Cardiac muscle cell (in vitro differentiated cells and primary cell): ENCODE results near the gene PRR5. TPM values are rescaled to one million over a fixed set of nuclear protein-coding genes. Genes with fewer than 3 reads are reported as not detected.
A peak's percentile ranks its signal among the peaks of the same experiment; 100 is the strongest.
"Not testable (repeated sequence)": the region's sequence is repeated elsewhere in the genome, so short reads cannot be mapped to it uniquely, and the experiment has no call there.

Experiments used
- DNase-seq, 2 donors: peaks; one replicate each; pipeline versions ENCODE4 v3.0.0 to v3.0.0-alpha.2; 2010 to 2017; ENCODE audit warnings: low read depth in 1 of 2, low spot score in 1 of 2
- H3K27ac ChIP-seq: fragments of 200-600 bp; sonication (generic); 2 replicates; pipeline ENCODE4 v1.5.1; 2016
- H3K27me3 ChIP-seq: fragments of 200-600 bp; sonication (generic); 2 replicates; pipeline ENCODE4 v1.6.0; 2016; ENCODE audit warnings: control low read depth
- H3K36me3 ChIP-seq: fragments of 200-600 bp; sonication (generic); 2 replicates; pipeline ENCODE4 v1.5.1; 2016; ENCODE audit warnings: control low read depth
- H3K4me1 ChIP-seq: fragments of 200-600 bp; sonication (generic); 2 replicates; pipeline ENCODE4 v1.8.1; 2017; ENCODE audit warnings: low read depth, mild to moderate bottlenecking, mixed run types
- H3K4me3 ChIP-seq: fragments of 200-600 bp; sonication (generic); 2 replicates; pipeline ENCODE4 v1.5.1; 2016; ENCODE audit warnings: mild to moderate bottlenecking
- H3K9me3 ChIP-seq: fragments of 200-600 bp; sonication (generic); 2 replicates; pipeline ENCODE4 v1.5.1; 2017; ENCODE audit warnings: low read depth, mild to moderate bottlenecking, control low read depth
- CTCF ChIP-seq: IDR thresholded peaks from 2 replicates; pipeline ENCODE4 v1.5.1; 2012; ENCODE audit warnings: low read depth, mild to moderate bottlenecking, low read length
- polyA plus RNA-seq: library from polyadenylated mRNA; unstranded; fragments of >200 nt; fragmentation: Nextera tagmentation; extraction: Ambion mirVana; gene quantifications from 2 replicates; pipeline ENCODE4 v1.2.1, GENCODE V29; 2016
- total RNA-seq: library from RNA; depleted of rRNA; stranded (reverse); fragments of >200 nt; gene quantifications from 2 replicates; pipeline ENCODE4 v1.2.3, GENCODE V29; 2016

The PRR5 gene
- total RNA-seq (32.1 and 41.7 TPM in 2 replicates), polyA plus RNA-seq (36.5 and 44.3 TPM in 2 replicates)

DNA sequence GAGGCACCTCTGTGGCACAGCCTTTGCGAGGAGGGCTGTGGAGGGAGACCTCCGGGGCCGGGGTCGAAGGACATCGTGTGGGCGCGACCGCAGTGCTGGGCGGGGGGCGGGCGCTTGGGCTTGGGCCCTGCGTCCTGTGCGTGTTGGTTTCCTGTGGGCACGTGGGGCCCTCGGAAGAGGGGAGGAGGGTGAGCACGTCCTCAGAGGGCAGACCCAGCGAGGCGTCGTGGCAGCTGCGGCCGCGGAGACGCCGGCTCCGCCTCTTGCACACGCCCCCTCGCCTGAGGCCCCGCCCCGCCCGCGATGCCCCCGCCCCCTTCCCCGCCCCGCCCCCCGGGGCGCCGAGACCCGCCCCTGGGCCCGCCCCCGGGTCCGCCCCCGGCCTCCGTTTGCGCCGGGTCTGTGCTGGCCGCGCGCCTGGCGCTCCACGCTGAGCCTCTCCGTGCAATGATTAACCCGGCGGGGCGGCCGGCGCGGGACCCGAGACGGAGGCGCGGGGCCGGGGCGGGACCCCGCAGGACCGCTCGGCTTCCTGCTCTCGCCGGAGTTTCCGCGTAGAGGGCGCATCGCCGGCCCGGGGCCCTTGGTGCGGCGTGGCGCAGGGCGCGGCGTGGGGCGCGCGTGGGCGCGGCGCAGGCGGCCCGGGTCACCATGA is at the start of gene PRR5:
PRR5 (plus strand) TSS at position 381 of the 655 bp plus-strand sequence; CDS start at position 652, 271 bp downstream.
- H3K9me3 ChIP-seq: no peaks in the 10 kb centered on the region
- H3K4me1 ChIP-seq: peaks cover 21% of the 10 kb centered on the region
- peak within 1 kb of the TSS; percentile 20 for H3K27ac ChIP-seq
- H3K4me3 ChIP-seq: peak within 1 kb of the TSS; percentile 87
- no peaks in the 10 kb centered on the region for H3K27me3 ChIP-seq
- TF ChIP-seq CTCF: no peak
- peak; percentile 87 to 95 for DNase-seq
- no peaks in the 10 kb centered on the region for H3K36me3 ChIP-seq

GRCh38 chr22:44652866-44653265 is 49.1 kb upstream of the PRR5 start:
- not testable (repeated sequence) for DNase-seq

DNA sequence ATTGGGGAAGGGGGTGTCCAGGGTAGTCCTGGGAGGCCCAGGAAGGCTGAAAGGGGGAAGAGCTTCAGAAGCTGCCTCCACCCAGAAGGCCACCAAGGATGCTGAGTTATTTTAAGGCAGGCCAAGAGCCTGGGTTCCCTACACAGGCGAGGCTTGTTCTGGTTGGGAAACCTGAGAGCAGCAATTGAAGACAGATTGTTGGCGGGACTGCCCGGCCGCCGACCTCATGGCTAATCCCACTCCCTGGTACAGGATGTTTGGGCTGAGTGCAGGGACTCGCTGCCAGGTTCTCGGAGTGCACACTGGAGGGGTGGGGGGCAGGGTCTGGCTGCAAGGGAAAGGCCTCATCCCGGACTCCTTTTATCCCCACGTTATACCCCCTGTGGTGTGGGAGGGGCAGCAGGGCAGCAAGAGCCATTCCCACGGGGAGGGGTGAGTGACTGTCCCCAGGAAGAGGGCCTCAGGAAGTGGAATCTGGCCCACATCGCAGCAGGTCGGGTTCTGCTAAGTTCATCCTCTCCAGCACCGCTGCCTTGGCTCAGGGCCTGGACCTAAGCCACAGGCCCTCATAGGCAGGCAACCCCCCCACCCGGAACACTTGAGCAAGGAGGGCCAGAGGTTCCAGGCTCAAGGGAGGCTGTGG is 43.6 kb upstream of the PRR5 start:
- no peak for TF ChIP-seq CTCF
- no peak overlapping the region for H3K27ac ChIP-seq
- DNase-seq: peak in 1 of 2 donors; percentile 96

More at GRCh38 chr22:44652866-44653265, 49.1 kb upstream of the PRR5 start:
- H3K27me3 ChIP-seq, H3K36me3 ChIP-seq, H3K9me3 ChIP-seq, H3K27ac ChIP-seq, H3K4me1 ChIP-seq, H3K4me3 ChIP-seq: not testable (repeated sequence)

DNA sequence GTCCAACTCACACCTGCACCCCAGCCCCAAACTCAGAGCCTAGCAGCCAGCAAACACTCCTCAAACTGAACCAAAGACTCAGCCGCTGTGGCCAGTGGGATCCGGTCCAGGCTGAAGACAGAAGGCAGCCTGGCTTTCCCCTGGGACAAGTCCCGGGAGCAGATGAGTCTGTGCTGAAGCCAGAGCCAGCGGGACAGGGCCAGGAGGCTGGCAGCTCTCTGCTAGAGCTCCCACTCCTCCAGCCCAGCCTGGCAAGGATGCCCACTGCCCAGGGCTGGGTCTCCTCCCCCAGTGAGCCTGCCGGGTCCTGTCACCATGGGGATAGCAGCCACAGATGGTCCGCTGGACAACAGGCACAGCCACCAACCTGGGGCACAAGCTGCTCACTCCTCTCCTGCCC is 42.9 kb upstream of the PRR5 start:
- Histone ChIP-seq H3K4me3 (no peak overlapping the region), H3K4me1 (no peaks in the 10 kb centered on the region), H3K27ac (no peak overlapping the region), H3K36me3 (no peaks in the 10 kb centered on the region), H3K27me3 (no peaks in the 10 kb centered on the region), H3K9me3 (no peaks in the 10 kb centered on the region)
- TF ChIP-seq CTCF: no peak
- DNase-seq: peak in 1 of 2 donors; percentile 50

More for the DNA sequence above, 43.6 kb upstream of the PRR5 start:
- H3K27me3 ChIP-seq: no peaks in the 10 kb centered on the region
- H3K4me1 ChIP-seq: no peaks in the 10 kb centered on the region
- H3K9me3 ChIP-seq: no peaks in the 10 kb centered on the region
- no peaks in the 10 kb centered on the region for H3K36me3 ChIP-seq
- no peak overlapping the region for H3K4me3 ChIP-seq

DNA sequence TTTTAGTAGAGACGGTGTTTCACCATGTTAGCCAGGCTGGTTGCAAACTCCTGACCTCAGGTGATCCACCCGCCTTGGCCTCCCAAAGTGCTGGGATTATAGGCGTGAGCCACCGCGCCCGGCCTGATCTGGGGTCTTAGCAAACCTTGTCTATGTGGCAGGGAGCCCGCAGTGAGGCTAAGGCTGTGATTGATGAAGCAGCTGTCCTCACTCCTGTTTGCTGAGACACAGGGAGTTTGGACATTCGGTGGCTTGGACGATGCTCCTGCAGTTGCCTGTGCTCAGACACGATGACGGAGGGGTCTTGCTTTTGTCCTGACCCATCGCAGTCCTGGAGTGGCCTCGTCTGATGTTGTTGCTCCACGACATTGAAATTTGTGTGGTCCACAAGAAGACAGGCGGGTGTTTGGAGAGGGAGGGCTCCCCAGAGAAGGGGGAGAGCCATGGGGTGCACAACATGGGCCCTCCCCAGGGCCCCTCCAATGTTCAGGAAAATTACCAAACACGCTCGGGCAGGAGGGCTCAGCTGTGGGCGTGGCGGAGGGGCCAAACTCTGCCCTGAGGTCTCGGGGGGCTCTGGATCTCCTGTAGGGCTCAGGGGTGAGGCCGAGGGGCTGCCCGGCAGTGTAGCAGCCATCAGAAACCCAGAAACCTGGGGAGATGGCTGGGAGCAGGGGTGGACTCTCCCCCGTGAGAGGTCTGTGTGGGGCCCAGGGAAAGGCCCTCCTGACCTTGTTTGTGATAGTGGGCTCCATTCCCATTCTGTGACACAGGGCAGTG is 41.8 kb upstream of the PRR5 start:
- H3K9me3 ChIP-seq: no peaks in the 10 kb centered on the region
- H3K4me1 ChIP-seq: no peaks in the 10 kb centered on the region
- H3K27me3 ChIP-seq: no peaks in the 10 kb centered on the region
- no peaks in the 10 kb centered on the region for H3K36me3 ChIP-seq
- no peak overlapping the region for H3K27ac ChIP-seq
- no peak for TF ChIP-seq CTCF
- no peak for DNase-seq
- H3K4me3 ChIP-seq: no peak overlapping the region
